Panc1 (cell line): ENCODE measurements around the gene GPA33. TPM values are rescaled to one million over a fixed set of nuclear protein-coding genes. Genes with fewer than 3 reads are reported as not detected.

Source experiments
- ATAC-seq: fragments of 200-7000 bp; cut with Tn5 transposase; 2 replicates; pipeline ENCODE4 v1.9.1; 2020; ENCODE audit warnings: mild to moderate bottlenecking, moderate library complexity
- BruUV-seq: library from RNA; stranded (reverse); fragments of 400-500 nt; replicated peaks from 2 replicates; lab custom pipeline; 2021; lab: Mats Ljungman, UMichigan
- CTCF ChIA-PET: fragments of 300-600 bp; sonication (Branson Sonifier 250); formaldehyde crosslinking; loops from one replicate; lab custom pipeline; 2022; ENCODE audit warnings: antibody characterized with exemption; lab: Charles Lee
- POLR2A ChIA-PET: fragments of 300-600 bp; sonication (Branson Sonifier 250); formaldehyde crosslinking; loops from one replicate; lab custom pipeline; 2022; ENCODE audit warnings: antibody characterized with exemption; lab: Charles Lee
- DNase-seq: peaks from one replicate; pipeline ENCODE4 v3.0.0-alpha.2; 2010; ENCODE audit warnings: low read depth, low spot score
- H3K27ac ChIP-seq: 2 replicates; pipeline ENCODE4 v1.5.1; 2011; ENCODE audit warnings: mild to moderate bottlenecking, low read length, inconsistent platforms
- H3K27me3 ChIP-seq: fragments of 200-500 bp; sonication (Bioruptor generic); 2 replicates; pipeline ENCODE4 v1.6.0; 2014; ENCODE audit warnings: low read length, inconsistent platforms; ENCODE audit not compliant: control insufficient read depth, insufficient read depth
- H3K36me3 ChIP-seq: fragments of 200-500 bp; sonication (Bioruptor generic); 2 replicates; pipeline ENCODE4 v1.5.1; 2014; ENCODE audit warnings: inconsistent platforms, mild to moderate bottlenecking, low read length, moderate library complexity; ENCODE audit not compliant: control insufficient read depth, insufficient read depth
- H3K4me1 ChIP-seq: 2 replicates; pipeline ENCODE4 v1.5.1; 2011; ENCODE audit warnings: inconsistent platforms, mild to moderate bottlenecking, low read length, moderate library complexity; ENCODE audit not compliant: control insufficient read depth, insufficient read depth
- H3K4me3 ChIP-seq, 2 experiments: 2 replicates each; pipeline ENCODE4 v1.5.1; 2011 to 2012; ENCODE audit warnings: low read depth in 2 of 2, low read length in 2 of 2, mild to moderate bottlenecking in 2 of 2, inconsistent platforms in 1 of 2, moderate library complexity in 1 of 2
- H3K9me3 ChIP-seq: fragments of 200-500 bp; sonication (Bioruptor generic); 2 replicates; pipeline ENCODE4 v1.5.1; 2014; ENCODE audit warnings: low read depth, mild to moderate bottlenecking, inconsistent platforms, low read length, moderate library complexity; ENCODE audit not compliant: control insufficient read depth, insufficient read depth
- CTCF ChIP-seq: fragments of 450-650 bp; IDR thresholded peaks from 2 replicates; pipeline ENCODE4 v1.5.1; 2017; ENCODE audit warnings: mild to moderate bottlenecking
- POLR2AphosphoS5 ChIP-seq: IDR thresholded peaks from 2 replicates; pipeline ENCODE4 v1.6.1; 2012; ENCODE audit warnings: mild to moderate bottlenecking, low read depth, low read length, moderate library complexity
- REST ChIP-seq, 2 experiments: IDR thresholded peaks; 2 replicates each; pipeline ENCODE4 v1.6.1; 2011 to 2012; ENCODE audit warnings: low read depth in 2 of 2, control low read depth in 1 of 2, low read length in 1 of 2, mild to moderate bottlenecking in 1 of 2, moderate library complexity in 1 of 2; ENCODE audit not compliant: insufficient read depth in 1 of 2
- SIN3A ChIP-seq: IDR thresholded peaks from 2 replicates; pipeline ENCODE4 v1.6.1; 2012; ENCODE audit warnings: low read depth, mild to moderate bottlenecking, low read length, moderate library complexity, borderline replicate concordance; ENCODE audit not compliant: insufficient read depth
- TCF7L2 ChIP-seq: IDR thresholded peaks from 2 replicates; pipeline ENCODE4 v1.6.1; 2011; ENCODE audit warnings: mild to moderate bottlenecking, low read depth, low read length, inconsistent platforms
- in situ Hi-C: cut with HindIII; loops from 2 replicates; pipeline ENCODE4 v1.10.0; 2016; ENCODE audit warnings: low sequenced_read_pairs, low pct_unique_long_range_greater_than_20kb
- intact Hi-C: fragments of 100-400 bp; cut with micrococcal nuclease; formaldehyde crosslinking; loops from one replicate; pipeline ENCODE4 v1.10.0; 2022; ENCODE audit not compliant: unreplicated experiment
- total RNA-seq: library from RNA; stranded (reverse); gene quantifications from one replicate; pipeline ENCODE4 v1.2.1, GENCODE V29; 2021; ENCODE audit not compliant: unreplicated experiment

Gene GPA33
- total RNA-seq, 1 experiment from 2014 or later, result 0.18 TPM

DNA sequence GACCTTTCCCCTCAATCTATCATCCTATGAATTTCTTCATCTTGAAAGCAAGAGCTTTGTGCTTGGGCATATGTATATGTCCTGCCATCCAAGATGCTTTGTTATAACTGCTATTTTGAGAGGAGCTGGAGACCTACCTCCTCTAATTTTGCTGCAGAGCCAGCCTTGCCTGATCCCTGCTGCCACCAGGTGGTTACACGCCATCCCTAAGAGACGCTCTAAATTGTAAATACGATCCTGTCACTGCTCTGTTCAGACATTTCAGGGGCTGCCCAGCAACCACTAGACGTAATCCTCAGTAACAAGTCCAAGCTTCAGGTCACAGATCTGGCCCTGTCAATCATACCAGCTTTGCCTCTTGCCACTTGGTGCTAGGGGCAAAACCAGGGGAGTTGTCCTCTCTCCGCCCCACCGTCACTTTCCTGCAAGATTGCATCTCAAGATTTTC lies 32.9 kb downstream of the GPA33 start:
- H3K4me1 ChIP-seq, result no peaks in the 10 kb centered on the region
- no peaks in the 10 kb centered on the region for H3K9me3 ChIP-seq
- intact Hi-C loops, result no loop called here
- in situ Hi-C loops, result no loop called here
- no peak for DNase-seq
- TF ChIP-seq REST (IDR thresholded peaks at IDR 0.05; ENCODE audit: insufficient read depth in 1 of 2, low read depth in 2 of 2, low read length in 1 of 2), result no peak
- TF ChIP-seq SIN3A, result no peak
- no peak for TF ChIP-seq TCF7L2
- TF ChIP-seq CTCF, result peak; percentile 86
- TF ChIP-seq POLR2AphosphoS5, result no peak
- peak; percentile 90 for ATAC-seq
- H3K27me3 ChIP-seq, result no peaks in the 10 kb centered on the region
- BruUV-seq, result no TSS peak
- H3K36me3 ChIP-seq, result no peaks in the 10 kb centered on the region
- POLR2A ChIA-PET, result no interaction called here
- CTCF ChIA-PET, result interaction anchor here (0.5 to 3.2 kb wide), 8 partner anchors 66 to 482 kb away, joined by 3 to 61 read pairs (median 3); no protein-coding TSS in a partner anchor
- no peak overlapping the region for H3K4me3 ChIP-seq
- H3K27ac ChIP-seq, result no peak overlapping the region

DNA sequence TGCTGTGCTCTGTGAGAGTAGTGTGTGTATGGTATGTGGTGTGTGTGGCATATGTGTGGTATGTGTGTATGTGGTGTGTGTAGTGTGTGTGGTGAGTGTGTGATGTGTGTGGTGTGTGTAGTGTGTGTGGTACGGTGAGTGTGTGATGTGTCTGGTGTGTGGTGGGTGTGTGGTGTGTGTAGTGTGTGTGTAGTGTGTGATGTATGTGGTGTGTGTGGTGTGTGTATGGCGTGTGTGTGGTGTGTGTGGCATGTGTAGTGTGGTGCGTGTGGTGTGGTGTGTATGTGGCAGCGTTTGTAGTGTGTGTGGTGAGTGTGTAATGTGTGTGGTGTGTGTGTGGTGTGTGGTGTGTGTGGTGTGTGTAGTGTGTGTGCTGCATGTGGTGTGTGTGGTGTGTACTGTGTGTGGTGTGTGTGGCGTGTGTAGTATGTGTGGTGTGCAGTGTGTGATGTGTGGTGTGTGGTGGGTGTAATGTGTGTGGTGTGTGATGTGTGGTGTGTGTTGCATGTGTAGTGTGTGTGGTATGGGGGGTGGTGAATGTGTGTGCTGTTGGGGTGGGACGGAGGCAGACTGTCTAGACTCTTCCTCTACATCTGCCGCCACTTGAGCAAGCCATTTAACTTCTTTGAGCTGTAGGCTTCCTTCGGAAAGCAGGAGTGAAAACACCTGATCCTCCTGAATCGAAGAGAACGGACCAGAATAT lies 33.5 kb downstream of the GPA33 start:
- CTCF ChIA-PET, result interaction anchor here (0.5 to 3.2 kb wide), 5 partner anchors 137 to 177 kb away, joined by 3 to 61 read pairs (median 3); no protein-coding TSS in a partner anchor
- TF ChIP-seq SIN3A (no peak), REST (IDR thresholded peaks at IDR 0.05; ENCODE audit: insufficient read depth in 1 of 2, low read depth in 2 of 2, low read length in 1 of 2) (no peak), POLR2AphosphoS5 (no peak), TCF7L2 (no peak), CTCF (no peak)
- POLR2A ChIA-PET, result no interaction called here
- H3K9me3 ChIP-seq, result no peaks in the 10 kb centered on the region
- in situ Hi-C loops, result no loop called here
- H3K4me3 ChIP-seq, result no peak overlapping the region
- no TSS peak for BruUV-seq
- no peak overlapping the region for H3K27ac ChIP-seq
- no peaks in the 10 kb centered on the region for H3K36me3 ChIP-seq
- no peak for DNase-seq
- ATAC-seq, result peak; percentile 54
- no peaks in the 10 kb centered on the region for H3K27me3 ChIP-seq
- intact Hi-C loops, result no loop called here
- H3K4me1 ChIP-seq, result no peaks in the 10 kb centered on the region
